Measurements from ENCODE around the gene SLC2A5. TPM values are rescaled to one million over a fixed set of nuclear protein-coding genes. Genes with fewer than 3 reads are reported as not detected.

The SLC2A5 gene
- total RNA-seq, 1 experiment from 2014 or later, result 0.70 TPM

DNA sequence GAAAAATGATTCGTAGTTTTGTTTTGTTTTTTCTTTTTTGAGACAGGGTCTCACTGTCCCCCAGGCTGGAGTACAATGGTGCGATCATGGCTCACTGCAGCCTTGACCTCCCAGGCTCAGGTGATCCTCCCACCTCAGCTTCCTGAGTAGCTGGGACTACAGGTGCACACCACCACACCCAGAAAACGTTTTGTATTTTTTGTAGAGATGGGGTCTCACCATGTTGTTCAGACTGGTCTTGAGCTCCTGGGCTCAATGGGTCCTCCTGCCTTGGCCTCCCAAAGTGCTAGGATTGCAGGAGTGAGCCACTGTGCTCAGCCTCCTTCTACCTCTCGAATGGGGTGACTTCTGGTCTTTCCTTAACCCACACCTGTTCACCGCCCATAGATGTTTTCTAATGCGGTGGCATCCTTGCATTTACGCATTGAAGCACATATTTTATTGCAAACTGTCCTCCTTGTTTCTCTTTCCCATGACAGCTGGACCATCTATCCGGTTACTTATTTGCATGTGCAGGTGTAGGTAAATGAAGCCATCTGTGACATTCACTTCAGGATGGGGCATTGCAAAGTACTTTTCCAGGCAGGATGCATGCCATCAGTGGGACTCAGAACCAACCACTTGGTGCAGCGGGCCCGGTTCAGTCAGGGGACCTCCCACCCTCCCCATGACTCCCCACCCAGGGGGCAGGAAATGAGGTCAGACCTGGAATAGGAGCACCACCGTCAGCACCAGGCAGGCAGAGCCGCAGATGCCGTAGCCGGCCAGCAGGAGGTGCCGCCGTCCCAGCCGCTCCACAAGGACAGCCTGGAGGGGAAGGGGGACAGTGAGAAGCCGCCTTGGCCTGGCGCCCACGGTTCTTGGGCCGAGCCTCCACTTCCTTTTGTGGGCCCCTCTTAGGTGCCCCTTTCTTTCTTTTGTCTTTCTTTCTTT, 59.7 kb downstream of the SLC2A5 start:
- TF ChIP-seq, protein P1, sequence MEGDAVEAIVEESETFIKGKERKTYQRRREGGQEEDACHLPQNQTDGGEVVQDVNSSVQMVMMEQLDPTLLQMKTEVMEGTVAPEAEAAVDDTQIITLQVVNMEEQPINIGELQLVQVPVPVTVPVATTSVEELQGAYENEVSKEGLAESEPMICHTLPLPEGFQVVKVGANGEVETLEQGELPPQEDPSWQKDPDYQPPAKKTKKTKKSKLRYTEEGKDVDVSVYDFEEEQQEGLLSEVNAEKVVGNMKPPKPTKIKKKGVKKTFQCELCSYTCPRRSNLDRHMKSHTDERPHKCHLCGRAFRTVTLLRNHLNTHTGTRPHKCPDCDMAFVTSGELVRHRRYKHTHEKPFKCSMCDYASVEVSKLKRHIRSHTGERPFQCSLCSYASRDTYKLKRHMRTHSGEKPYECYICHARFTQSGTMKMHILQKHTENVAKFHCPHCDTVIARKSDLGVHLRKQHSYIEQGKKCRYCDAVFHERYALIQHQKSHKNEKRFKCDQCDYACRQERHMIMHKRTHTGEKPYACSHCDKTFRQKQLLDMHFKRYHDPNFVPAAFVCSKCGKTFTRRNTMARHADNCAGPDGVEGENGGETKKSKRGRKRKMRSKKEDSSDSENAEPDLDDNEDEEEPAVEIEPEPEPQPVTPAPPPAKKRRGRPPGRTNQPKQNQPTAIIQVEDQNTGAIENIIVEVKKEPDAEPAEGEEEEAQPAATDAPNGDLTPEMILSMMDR (IDR thresholded peaks at IDR 0.05; ENCODE audit: insufficient read depth in 1 of 2, low read depth in 1 of 2, low read length in 1 of 2, severe bottlenecking in 1 of 2, unreplicated experiment in 1 of 2), result peak in 1 of 2 experiments; percentile 38
- Histone ChIP-seq H3K4me1 (peaks cover 17% of the 10 kb centered on the region), H3K9me3 (no peaks in the 10 kb centered on the region), H3K36me3 (ENCODE audit: control insufficient read depth, insufficient read depth, low read length) (no peaks in the 10 kb centered on the region), H3K27me3 (replicated peaks; ENCODE audit: control insufficient read depth, insufficient read depth, low read length) (no peaks in the 10 kb centered on the region), H3K4me3 (ENCODE audit: low read depth, low read length) (no peak overlapping the region)
- H3K4me1 Mint-ChIP-seq (ENCODE audit: low read depth, unreplicated experiment), result peaks cover 15% of the 10 kb centered on the region
- BruUV-seq (replicated peaks), result no TSS peak
- H3K9me3 Mint-ChIP-seq (ENCODE audit: unreplicated experiment), result no peaks in the 10 kb centered on the region
- POLR2A ChIA-PET, result no interaction called here
- CTCF ChIA-PET, result interaction anchor here (0.5 to 0.6 kb wide), 2 partner anchors 50 to 75 kb away, joined by 3 to 4 read pairs; no protein-coding TSS in a partner anchor
- H3K27me3 Mint-ChIP-seq (ENCODE audit: insufficient read depth, unreplicated experiment), result no peaks in the 10 kb centered on the region
- H3K27ac Mint-ChIP-seq (ENCODE audit: unreplicated experiment), result peak overlapping the region; percentile 70
- intact Hi-C loops (cut with micrococcal nuclease; ENCODE audit: unreplicated experiment), result loop anchor here (1.0 to 5.0 kb wide), 2 partner anchors 47 to 92 kb away; no protein-coding TSS in a partner anchor
- no peak overlapping the region for H3K4me3 Mint-ChIP-seq (ENCODE audit: unreplicated experiment)
- DNase-seq, result peak in 1 of 2 experiments; percentile 43
- H3K36me3 Mint-ChIP-seq (ENCODE audit: insufficient read depth, unreplicated experiment), result no peaks in the 10 kb centered on the region

DNA sequence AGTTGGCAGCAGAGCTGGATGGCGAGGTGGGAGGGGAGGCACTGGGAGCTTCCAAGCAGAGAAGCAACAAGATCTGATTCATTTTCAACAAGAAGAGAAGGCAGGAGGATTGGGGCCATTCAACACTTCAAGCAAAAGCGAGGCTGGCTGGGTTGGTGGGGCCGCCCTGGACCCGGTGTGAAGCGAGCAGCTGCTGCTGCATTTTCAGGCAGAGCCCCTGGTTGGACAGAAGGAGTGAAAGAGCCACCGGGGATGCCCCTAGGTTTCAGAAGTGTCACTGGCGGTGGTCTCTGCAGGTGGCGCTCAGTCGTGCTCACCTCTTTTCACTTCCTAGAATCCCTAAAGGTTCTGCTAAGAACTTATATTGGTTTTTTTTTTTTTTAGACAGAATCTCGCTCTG, 61.2 kb downstream of the SLC2A5 start:
- ChIA-PET POLR2A (no interaction called here), CTCF (no interaction called here)
- BruUV-seq (replicated peaks), result no TSS peak
- H3K27ac Mint-ChIP-seq (ENCODE audit: unreplicated experiment), result no peak overlapping the region
- no peaks in the 10 kb centered on the region for H3K36me3 Mint-ChIP-seq (ENCODE audit: insufficient read depth, unreplicated experiment)
- no peaks in the 10 kb centered on the region for H3K36me3 ChIP-seq (ENCODE audit: control insufficient read depth, insufficient read depth, low read length)
- intact Hi-C loops (cut with micrococcal nuclease; ENCODE audit: unreplicated experiment), result loop anchor here (5.0 kb wide), 1 partner anchor 46 kb away; no protein-coding TSS in a partner anchor
- H3K4me3 Mint-ChIP-seq (ENCODE audit: unreplicated experiment), result no peak overlapping the region
- no peak for DNase-seq
- H3K4me1 Mint-ChIP-seq (ENCODE audit: low read depth, unreplicated experiment), result peaks cover 15% of the 10 kb centered on the region
- H3K27me3 ChIP-seq (replicated peaks; ENCODE audit: control insufficient read depth, insufficient read depth, low read length), result no peaks in the 10 kb centered on the region
- no peaks in the 10 kb centered on the region for H3K27me3 Mint-ChIP-seq (ENCODE audit: insufficient read depth, unreplicated experiment)
- H3K4me1 ChIP-seq, result peaks cover 27% of the 10 kb centered on the region
- H3K9me3 Mint-ChIP-seq (ENCODE audit: unreplicated experiment), result no peaks in the 10 kb centered on the region
- TF ChIP-seq, protein P1 (IDR thresholded peaks at IDR 0.05; ENCODE audit: insufficient read depth in 1 of 2, low read depth in 1 of 2, low read length in 1 of 2, severe bottlenecking in 1 of 2, unreplicated experiment in 1 of 2), result no peak
- no peak overlapping the region for H3K4me3 ChIP-seq (ENCODE audit: low read depth, low read length)
- no peaks in the 10 kb centered on the region for H3K9me3 ChIP-seq

DNA sequence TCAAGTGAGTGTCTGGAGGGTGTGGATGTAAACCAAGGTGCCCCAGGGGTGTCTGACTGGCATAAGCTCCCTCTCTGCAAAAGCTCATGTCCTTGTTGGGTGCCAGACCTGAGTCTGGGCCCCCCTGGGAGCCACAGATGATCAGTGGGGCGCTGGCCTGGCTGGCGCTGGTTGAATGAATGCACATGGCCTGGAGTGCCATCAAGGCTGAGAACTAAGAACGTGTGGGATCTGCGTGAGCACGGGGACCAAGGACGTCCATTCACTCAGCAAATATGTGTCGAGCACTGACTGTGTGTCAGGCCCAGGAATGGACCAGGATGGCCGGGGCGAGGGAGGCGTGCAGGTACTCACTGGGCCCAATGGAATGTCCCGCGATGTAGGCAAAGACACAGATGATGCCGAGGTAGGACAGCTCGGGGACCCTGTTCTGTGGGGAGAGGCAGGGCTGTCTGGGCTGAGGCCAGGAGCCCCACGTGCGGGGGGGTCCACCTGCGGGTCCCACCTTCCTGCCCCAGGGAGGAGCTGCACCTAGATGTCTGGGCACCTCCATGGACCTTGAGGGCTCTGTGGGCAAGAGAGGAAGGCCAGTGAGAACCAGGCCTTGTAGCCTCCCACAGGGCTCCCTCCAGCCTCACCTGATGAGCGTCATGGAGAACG, 62.3 kb downstream of the SLC2A5 start:
- H3K4me1 Mint-ChIP-seq (ENCODE audit: low read depth, unreplicated experiment), result peaks cover 23% of the 10 kb centered on the region
- ChIA-PET POLR2A (no interaction called here), CTCF (no interaction called here)
- Histone ChIP-seq H3K4me3 (ENCODE audit: low read depth, low read length) (no peak overlapping the region), H3K27me3 (replicated peaks; ENCODE audit: control insufficient read depth, insufficient read depth, low read length) (no peaks in the 10 kb centered on the region), H3K4me1 (peaks cover 38% of the 10 kb centered on the region), H3K36me3 (ENCODE audit: control insufficient read depth, insufficient read depth, low read length) (no peaks in the 10 kb centered on the region), H3K9me3 (no peaks in the 10 kb centered on the region)
- no peak for DNase-seq
- no peaks in the 10 kb centered on the region for H3K36me3 Mint-ChIP-seq (ENCODE audit: insufficient read depth, unreplicated experiment)
- no peak overlapping the region for H3K27ac Mint-ChIP-seq (ENCODE audit: unreplicated experiment)
- H3K4me3 Mint-ChIP-seq (ENCODE audit: unreplicated experiment), result no peak overlapping the region
- intact Hi-C loops (cut with micrococcal nuclease; ENCODE audit: unreplicated experiment), result loop anchor here (5.0 kb wide), 1 partner anchor 45 kb away; no protein-coding TSS in a partner anchor
- no TSS peak for BruUV-seq (replicated peaks)
- H3K27me3 Mint-ChIP-seq (ENCODE audit: insufficient read depth, unreplicated experiment), result no peaks in the 10 kb centered on the region
- no peaks in the 10 kb centered on the region for H3K9me3 Mint-ChIP-seq (ENCODE audit: unreplicated experiment)
- TF ChIP-seq, protein P1 (IDR thresholded peaks at IDR 0.05; ENCODE audit: insufficient read depth in 1 of 2, low read depth in 1 of 2, low read length in 1 of 2, severe bottlenecking in 1 of 2, unreplicated experiment in 1 of 2), result no peak
